Small intestine (tissue), 4 donors: ENCODE measurements around the gene TRANK1. TPM values are rescaled to one million over a fixed set of nuclear protein-coding genes. Genes with fewer than 3 reads are reported as not detected.

ENCODE experiments used
- polyA plus RNA-seq, 4 donors: library from polyadenylated mRNA; stranded (reverse) in 3 of 4; unstranded in 1 of 4; fragments of 200-250 nt in 3 of 4; fragments of 120-200 nt in 1 of 4; gene quantifications; one replicate each; pipeline versions ENCODE4 v1.2.1 to v1.2.3, GENCODE V29; 2013
- donor health status: healthy with polysubstance abuse.
- donor health status: Bipolar disorder and iron deficiency.
- donor health status: healthy.

The TRANK1 gene
- polyA plus RNA-seq, 4 donors, result 7.1 to 23.5 (median 14.0) TPM

Other genes starting within 250 kb of the TRANK1 start
- under 1 TPM in 3 of 4 donors, not detected in 1; 0.24 to 0.31 (median 0.27) TPM for gene DCLK3, start 180.5 kb downstream of the TRANK1 start, polyA plus RNA-seq
- 10 to 100 TPM in 1 of 4 donors, 1 to 10 TPM in 3; 1.8 to 21.1 (median 3.0) TPM for gene EPM2AIP1, start 48.1 kb upstream of the TRANK1 start, polyA plus RNA-seq
- gene MLH1, start 48.5 kb upstream of the TRANK1 start, polyA plus RNA-seq, result 10 to 100 TPM in 3 of 4 donors, 1 to 10 TPM in 1; 5.6 to 29.1 (median 15.5) TPM
- 10 to 100 TPM; 36.3 to 87.2 (median 46.4) TPM for gene LRRFIP2, start 229.5 kb upstream of the TRANK1 start, polyA plus RNA-seq